NB4 (cell line): ENCODE results near the gene ADGRB3.

Experiments
- CTCF ChIP-seq: IDR thresholded peaks from one replicate; pipeline ENCODE4 v1.5.1; 2012; ENCODE audit warnings: low read depth, low read length
- MAX ChIP-seq: IDR thresholded peaks from 2 replicates; pipeline ENCODE4 v1.6.1; 2011; ENCODE audit warnings: low read depth, low read length
- POLR2A ChIP-seq: IDR thresholded peaks from 2 replicates; pipeline ENCODE4 v1.6.1; 2011; ENCODE audit warnings: mild to moderate bottlenecking; ENCODE audit not compliant: insufficient read length; ENCODE audit errors: extremely low read depth

DNA sequence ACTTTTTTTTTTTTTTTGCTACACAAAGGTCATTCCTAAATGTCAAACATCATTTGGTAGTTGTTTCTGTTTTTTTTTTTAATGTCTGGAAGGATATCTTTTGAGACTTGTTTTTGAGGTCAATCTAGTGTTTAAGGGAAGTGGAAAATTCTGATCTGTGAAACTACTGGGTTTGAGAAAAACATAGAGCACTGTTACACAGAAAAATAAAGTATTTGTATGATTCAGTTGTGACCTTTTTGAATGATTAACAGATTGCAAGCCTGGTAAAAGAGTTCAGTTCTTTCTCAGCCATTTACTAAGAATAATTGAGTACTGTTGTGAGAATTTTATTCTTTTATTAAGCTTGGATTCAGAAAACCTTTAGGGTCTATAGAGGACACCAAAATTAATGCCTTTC is 276.7 kb downstream of the ADGRB3 start:
- TF ChIP-seq CTCF (no peak), MAX (no peak), POLR2A (no peak)
